ENCODE results near the gene PLCB4. TPM values are rescaled to one million over a fixed set of nuclear protein-coding genes. Genes with fewer than 3 reads are reported as not detected.

Gene PLCB4
- total and polyA plus RNA-seq, 2 donors (not counting 1 experiment from before 2014, with no cell fraction given), result 7.3 to 13.7 TPM

- DNase-seq (ENCODE audit: low read depth in 2 of 2), result peak; percentile 71 to 85
- Histone ChIP-seq H2AFZ (ENCODE audit: low read length) (no peak overlapping the region), H3K27ac (ENCODE audit: insufficient read depth, low read length) (no peak overlapping the region), H4K20me1 (ENCODE audit: control insufficient read depth, extremely low read depth, insufficient read depth, low read length) (no peaks in the 10 kb centered on the region), H3K79me2 (ENCODE audit: control insufficient read depth, insufficient read depth, low read length) (no peaks in the 10 kb centered on the region), H3K36me3 (ENCODE audit: control insufficient read depth, insufficient read depth, low read length) (no peaks in the 10 kb centered on the region), H3K27me3 (ENCODE audit: control insufficient read depth, insufficient read depth, low read length) (no peaks in the 10 kb centered on the region), H3K9me3 (ENCODE audit: control insufficient read depth, insufficient read depth, low read depth, low read length) (no peaks in the 10 kb centered on the region), H3K9ac (ENCODE audit: insufficient read depth, low read length) (no peak overlapping the region), H3K4me1 (ENCODE audit: control insufficient read depth, extremely low read depth, insufficient read depth, low read length) (no peaks in the 10 kb centered on the region), H3K4me3 (replicated peaks in 1 of 4; ENCODE audit: control extremely low read depth in 1 of 4, insufficient read depth in 1 of 4, low read depth in 3 of 4, low read length in 4 of 4) (no peak overlapping the region), H3K4me2 (ENCODE audit: extremely low read depth, insufficient read depth, low read length) (no peak overlapping the region)
- no peak for TF ChIP-seq EZH2 (IDR thresholded peaks at IDR 0.05; ENCODE audit: low read length, missing control alignments)
- TF ChIP-seq CTCF (conservative IDR thresholded peaks at IDR 0.05 in 1 of 2, IDR thresholded peaks at IDR 0.05 in 1 of 2; ENCODE audit: low read depth in 1 of 2, low read length in 2 of 2), result no peak
Measured at GRCh38 chr20:9112541-9113515, 43.9 kb downstream of the PLCB4 start.

GRCh38 chr20:9114709-9115108, 45.8 kb downstream of the PLCB4 start:
- Histone ChIP-seq H3K79me2 (ENCODE audit: control insufficient read depth, insufficient read depth, low read length) (no peaks in the 10 kb centered on the region), H3K27ac (ENCODE audit: insufficient read depth, low read length) (no peak overlapping the region), H3K4me1 (ENCODE audit: control insufficient read depth, extremely low read depth, insufficient read depth, low read length) (no peaks in the 10 kb centered on the region), H3K9ac (ENCODE audit: insufficient read depth, low read length) (no peak overlapping the region), H3K9me3 (ENCODE audit: control insufficient read depth, insufficient read depth, low read depth, low read length) (no peaks in the 10 kb centered on the region), H3K4me2 (ENCODE audit: extremely low read depth, insufficient read depth, low read length) (no peak overlapping the region), H2AFZ (ENCODE audit: low read length) (no peak overlapping the region), H3K27me3 (ENCODE audit: control insufficient read depth, insufficient read depth, low read length) (no peaks in the 10 kb centered on the region), H4K20me1 (ENCODE audit: control insufficient read depth, extremely low read depth, insufficient read depth, low read length) (no peaks in the 10 kb centered on the region), H3K4me3 (replicated peaks in 1 of 4; ENCODE audit: control extremely low read depth in 1 of 4, insufficient read depth in 1 of 4, low read depth in 3 of 4, low read length in 4 of 4) (no peak overlapping the region), H3K36me3 (ENCODE audit: control insufficient read depth, insufficient read depth, low read length) (no peaks in the 10 kb centered on the region)
- TF ChIP-seq CTCF (conservative IDR thresholded peaks at IDR 0.05 in 1 of 2, IDR thresholded peaks at IDR 0.05 in 1 of 2; ENCODE audit: low read depth in 1 of 2, low read length in 2 of 2) (no peak), EZH2 (IDR thresholded peaks at IDR 0.05; ENCODE audit: low read length, missing control alignments) (no peak)
- no peak for DNase-seq (ENCODE audit: low read depth in 2 of 2)

GRCh38 chr20:9117548-9117947, 48.7 kb downstream of the PLCB4 start:
- Histone ChIP-seq H4K20me1 (ENCODE audit: control insufficient read depth, extremely low read depth, insufficient read depth, low read length) (no peaks in the 10 kb centered on the region), H3K27me3 (ENCODE audit: control insufficient read depth, insufficient read depth, low read length) (no peaks in the 10 kb centered on the region), H3K4me2 (ENCODE audit: extremely low read depth, insufficient read depth, low read length) (no peak overlapping the region), H2AFZ (ENCODE audit: low read length) (no peak overlapping the region), H3K4me1 (ENCODE audit: control insufficient read depth, extremely low read depth, insufficient read depth, low read length) (no peaks in the 10 kb centered on the region), H3K27ac (ENCODE audit: insufficient read depth, low read length) (no peak overlapping the region), H3K4me3 (replicated peaks in 1 of 4; ENCODE audit: control extremely low read depth in 1 of 4, insufficient read depth in 1 of 4, low read depth in 3 of 4, low read length in 4 of 4) (no peak overlapping the region), H3K9me3 (ENCODE audit: control insufficient read depth, insufficient read depth, low read depth, low read length) (no peaks in the 10 kb centered on the region), H3K79me2 (ENCODE audit: control insufficient read depth, insufficient read depth, low read length) (no peaks in the 10 kb centered on the region), H3K9ac (ENCODE audit: insufficient read depth, low read length) (no peak overlapping the region), H3K36me3 (ENCODE audit: control insufficient read depth, insufficient read depth, low read length) (no peaks in the 10 kb centered on the region)
- TF ChIP-seq EZH2 (IDR thresholded peaks at IDR 0.05; ENCODE audit: low read length, missing control alignments), result no peak
- TF ChIP-seq CTCF (conservative IDR thresholded peaks at IDR 0.05 in 1 of 2, IDR thresholded peaks at IDR 0.05 in 1 of 2; ENCODE audit: low read depth in 1 of 2, low read length in 2 of 2), result no peak
- DNase-seq (ENCODE audit: low read depth in 2 of 2), result no peak

Measured in fibroblast of lung (primary cell).